ENCODE results near the gene ZNF428.
"Not testable (repeated sequence)": the region's sequence is repeated elsewhere in the genome, so short reads cannot be mapped to it uniquely, and the experiment has no call there.

The ZNF428 gene, protein sequence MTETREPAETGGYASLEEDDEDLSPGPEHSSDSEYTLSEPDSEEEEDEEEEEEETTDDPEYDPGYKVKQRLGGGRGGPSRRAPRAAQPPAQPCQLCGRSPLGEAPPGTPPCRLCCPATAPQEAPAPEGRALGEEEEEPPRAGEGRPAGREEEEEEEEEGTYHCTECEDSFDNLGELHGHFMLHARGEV

DNA sequence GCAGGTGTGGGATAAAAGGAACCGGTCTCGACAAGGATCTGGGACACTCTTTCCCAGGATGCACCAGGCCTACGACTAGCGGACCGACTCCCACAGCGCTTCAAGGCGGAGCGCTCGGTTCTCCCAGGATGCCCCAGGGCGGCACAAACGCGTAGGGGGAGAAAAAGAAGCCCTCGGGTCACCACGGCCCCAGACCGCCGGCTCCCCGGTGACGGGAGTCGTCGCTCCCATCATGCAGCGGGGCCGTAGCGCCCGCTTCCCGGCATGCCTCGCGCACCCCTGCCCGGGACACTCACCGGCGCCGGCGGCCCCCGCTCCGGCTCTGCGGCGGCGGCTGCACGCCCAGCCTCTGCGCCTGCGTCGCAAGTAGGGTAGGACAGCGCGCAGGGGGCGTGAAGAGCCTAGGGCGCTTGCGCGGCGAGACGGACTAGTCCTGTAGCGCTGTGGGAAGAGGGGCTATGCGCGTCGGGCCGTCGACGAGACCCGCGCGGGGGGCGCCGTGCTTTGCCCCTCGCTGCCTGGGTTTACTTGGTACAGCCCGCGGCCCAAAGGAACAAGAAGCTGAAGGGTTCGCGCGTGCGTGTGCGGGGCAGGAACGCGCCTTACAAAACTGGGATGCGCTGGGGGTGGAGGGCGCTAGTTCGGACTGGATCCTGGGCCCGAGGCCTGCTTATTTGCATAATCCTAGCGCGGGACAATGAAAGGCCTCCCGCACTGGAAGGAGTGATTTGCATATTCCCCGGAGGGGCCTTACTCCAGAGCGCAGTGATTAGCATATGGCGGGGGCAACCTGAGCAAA lies at the start of gene ZNF428:
Gene ZNF428 (minus strand): TSS at position 368 of the 799 bp plus-strand sequence. CDS start 5,325 bp downstream, outside the sequence.
- no peak for DNase-seq

DNA sequence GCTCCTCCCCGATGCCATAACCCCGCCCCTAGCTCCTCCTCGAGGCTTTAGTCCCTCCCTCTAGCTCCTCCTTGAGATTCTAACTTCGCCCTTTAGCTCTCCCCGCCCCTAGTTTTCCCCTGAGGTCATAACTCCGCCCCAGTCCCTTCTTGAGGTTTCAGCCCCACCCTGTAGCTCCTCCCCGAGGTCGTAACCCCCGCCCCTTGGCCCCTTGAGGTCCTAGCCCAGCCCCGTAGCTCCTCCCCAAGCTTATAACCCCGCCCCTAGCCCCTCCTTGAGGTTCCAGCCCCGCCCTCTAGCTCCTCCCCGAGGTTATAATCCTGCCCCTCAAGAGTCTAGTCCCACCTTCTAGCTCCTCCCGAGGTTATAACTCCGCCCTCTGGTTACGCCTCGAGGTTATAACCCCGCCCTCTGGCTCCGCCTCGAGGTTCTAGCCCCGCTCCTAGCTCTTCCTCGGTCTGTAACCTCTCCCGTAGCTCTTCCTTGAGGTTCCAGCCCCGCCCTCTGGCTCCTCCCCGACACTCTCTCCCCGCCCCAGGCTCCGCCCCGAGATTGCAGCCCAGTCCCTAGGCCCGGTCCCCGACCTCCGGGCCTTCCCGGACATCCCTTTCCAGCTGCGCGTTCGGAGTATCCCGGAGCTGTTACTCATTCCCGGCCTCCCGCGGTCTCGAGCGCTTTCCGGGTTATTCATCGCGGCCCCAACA lies 49.1 kb upstream of the ZNF428 start:
- peak; percentile 80 for DNase-seq

DNA sequence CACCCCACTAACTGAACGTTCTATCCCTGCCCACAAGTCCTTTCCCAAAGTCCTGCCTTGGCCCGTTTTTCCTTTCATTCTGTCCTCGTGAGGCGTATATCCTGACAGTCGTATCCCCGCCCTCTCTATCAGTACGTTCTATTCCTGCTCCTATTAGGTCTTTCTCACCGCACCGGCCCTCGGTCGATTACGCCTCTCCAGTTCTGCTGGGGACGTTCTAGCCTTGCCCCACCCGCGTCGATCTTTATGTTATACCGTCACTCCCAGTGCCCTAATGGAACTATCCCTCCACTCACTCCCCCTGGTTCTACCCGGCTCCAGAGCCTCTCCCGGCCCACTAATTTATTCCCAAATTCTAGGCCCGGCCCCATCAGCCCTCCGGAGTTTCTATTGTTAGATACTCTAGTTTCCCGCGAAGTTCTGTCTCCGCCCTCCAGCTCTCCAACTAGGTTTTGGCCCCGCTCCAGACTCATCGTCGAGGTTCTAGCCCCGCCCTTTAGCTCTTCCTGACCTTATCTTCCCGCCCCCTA lies 48.5 kb upstream of the ZNF428 start:
- no peak for DNase-seq

DNA sequence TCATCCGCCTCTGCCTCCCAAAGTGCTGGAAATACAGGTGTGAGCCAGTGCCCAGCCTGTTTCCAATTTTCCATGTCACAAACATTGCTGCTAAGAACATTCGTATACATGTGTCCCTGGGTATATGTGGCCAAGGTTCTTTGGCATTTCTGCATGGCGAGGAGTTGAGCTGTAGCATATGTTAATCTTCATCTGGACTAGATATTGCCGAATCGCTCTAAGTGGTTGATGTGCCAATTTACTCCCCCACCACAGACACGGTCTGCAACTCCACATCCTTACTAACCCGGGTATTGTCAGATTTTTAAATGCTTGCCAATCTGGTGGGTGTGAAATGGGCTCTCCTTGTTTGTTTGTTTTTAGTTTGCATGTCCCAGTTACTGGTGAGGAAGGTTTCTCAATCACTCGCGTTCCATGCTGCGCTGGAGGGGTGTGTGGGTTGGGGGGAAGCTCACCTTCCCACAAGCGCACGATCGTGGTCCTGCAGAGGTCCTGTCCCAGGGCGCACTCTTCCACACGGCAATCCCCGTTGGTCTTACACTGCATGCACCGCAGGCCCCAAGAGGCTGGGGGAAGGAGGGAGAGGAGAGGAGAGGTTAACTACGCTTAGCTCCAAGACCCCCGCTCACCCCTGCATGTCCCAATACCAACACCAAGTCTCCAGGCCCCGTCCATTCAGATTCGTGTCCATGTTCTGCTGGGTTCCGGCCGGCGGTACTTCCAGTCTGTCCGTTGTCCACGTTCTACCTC lies 47.9 kb upstream of the ZNF428 start:
- no peak for DNase-seq

DNA sequence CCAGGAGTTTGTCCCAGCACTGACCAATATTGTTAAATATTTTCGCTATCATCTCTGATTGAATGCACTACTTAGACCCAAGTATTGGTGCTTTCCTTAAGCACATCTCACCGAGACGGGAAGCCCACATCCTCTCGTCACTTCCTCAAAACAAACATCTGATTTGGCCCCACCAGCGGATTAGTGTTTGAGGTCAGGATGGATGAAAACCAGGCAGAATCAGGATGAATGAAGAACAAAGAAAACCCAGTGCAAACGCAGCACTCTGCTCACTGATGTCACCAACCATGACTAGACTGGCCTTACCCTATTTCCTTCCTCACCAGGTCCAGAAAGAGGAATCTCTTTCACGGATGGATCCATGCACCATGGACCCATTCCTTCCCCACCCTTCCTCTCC lies 44.6 kb upstream of the ZNF428 start:
- DNase-seq = no peak

DNA sequence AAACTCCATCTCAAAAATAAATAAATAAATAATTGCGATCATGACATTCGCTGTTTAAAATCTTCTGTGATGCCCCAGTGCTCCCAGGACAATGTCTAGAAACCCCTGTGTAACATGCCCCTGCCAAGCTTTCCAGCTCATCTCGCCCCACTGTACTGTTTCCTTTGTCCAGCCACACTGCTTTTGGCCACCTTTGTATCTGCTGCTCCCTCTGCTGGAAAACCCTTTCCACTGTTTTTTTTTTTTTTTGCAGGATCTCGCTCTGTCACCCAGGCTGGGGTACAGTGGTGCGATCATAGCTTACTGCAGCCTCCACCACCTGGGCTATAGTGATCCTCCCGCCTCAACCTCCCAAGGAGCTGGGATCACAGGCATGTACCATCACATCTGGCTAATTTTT lies 43.1 kb upstream of the ZNF428 start:
- no peak for DNase-seq

DNA sequence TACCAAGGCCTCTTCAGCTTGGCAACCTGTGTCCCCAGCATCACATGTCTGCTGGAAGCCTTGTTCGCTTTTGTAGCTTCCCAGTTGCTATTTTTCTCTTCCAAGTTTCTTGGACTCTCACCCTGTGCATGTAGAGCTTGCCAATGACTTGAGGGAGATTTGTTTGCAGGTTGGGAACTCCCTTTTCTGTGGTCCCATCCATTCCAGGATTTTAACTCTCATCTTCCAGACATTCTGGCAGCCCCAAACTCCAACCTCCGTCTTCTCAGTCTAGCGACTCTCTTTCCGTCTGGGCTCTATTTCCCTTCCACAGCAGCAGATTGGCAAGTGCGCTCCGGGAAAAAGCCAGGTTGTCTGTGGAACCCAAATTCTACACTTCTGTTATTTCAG lies 41.5 kb upstream of the ZNF428 start:
- DNase-seq = no peak

DNA sequence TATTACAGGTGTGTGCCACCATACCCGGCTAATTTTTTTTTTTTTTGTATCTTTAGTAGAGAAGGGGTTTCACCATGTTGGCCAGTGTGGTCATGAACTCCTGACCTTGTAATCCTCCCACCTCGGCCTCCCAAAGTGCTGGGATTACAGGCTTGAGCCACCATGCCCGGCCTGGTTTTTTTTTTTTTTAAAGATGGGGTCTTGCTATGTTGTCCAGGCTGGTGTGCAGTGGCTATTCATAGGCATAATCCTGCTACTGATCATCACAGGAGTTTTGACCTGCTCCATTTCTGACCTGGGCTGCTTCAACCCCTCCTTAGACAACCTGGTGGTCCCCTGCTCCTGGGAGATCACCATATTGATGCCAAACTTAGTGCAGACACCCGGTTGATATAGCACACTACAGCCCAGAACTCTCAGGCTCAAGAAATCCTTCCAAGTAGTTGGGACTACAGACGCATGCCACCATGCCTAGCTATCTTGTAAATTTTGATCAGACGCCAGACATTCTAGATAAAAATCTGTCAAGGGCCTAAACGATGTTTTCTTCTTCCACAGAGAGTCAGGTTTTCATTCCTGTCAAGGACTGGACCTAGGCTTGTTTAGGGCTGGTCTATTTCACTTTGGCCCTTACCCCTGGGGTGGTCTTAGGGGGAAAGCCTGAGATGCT lies 41.0 kb upstream of the ZNF428 start:
- no peak for DNase-seq

DNA sequence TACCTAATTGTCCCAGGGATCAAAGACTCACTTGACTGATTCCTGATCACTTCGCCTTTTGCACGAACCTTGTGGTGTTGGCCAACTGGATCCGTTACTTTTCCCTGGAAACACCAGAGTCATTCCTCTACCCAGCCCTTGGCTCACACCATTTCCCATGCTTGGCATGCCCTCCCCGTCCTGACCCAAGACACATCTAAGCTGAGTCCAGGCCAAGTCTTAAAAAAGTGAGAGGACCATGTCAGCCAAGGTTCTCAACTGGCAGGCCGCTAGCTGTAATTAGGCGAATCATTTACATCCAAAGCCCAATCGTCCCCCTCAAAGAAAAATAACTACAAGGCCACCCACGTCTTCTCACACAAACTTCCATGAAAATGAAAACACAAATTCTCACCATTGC lies 39.1 kb upstream of the ZNF428 start:
- DNase-seq = no peak

DNA sequence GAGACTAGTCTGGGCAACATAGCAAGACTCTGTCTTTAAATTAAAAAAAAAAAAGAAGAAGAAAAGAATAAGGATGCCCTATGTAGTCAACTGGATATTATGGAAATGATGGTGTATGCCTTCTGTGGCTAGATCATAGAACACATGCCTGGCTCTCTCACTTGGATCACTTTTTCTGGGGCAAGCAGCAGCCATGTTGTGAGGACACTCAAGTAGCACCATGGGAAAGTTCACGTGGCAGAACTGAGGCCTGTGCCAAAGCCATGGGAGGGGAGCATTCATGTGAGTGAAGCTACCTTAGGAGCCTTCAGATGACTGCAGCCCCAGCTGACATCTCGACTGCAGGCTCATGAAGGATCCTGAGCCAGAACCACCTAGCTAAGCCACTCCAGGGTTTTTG lies 38.6 kb upstream of the ZNF428 start:
- DNase-seq = no peak

DNA sequence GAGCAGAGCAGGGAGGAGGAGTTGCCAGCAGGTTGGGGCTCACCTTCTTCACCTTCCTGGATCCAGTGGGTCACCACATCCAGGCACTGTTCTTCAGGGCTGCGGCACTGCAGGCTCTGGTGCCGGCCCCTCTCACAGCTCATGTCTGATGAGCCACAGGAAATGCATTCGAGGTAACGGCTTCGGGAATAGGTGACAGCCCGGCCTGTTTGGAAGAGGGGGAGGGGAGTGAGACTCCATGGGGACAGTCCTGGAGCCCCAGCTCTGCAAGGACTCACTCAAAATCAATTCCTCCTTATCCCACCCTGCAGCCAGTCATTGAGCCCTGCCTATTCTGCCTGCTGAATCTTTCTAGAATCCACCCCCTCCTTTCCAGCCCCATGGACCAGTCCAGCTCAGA lies 37.0 kb upstream of the ZNF428 start:
- DNase-seq = no peak

DNA sequence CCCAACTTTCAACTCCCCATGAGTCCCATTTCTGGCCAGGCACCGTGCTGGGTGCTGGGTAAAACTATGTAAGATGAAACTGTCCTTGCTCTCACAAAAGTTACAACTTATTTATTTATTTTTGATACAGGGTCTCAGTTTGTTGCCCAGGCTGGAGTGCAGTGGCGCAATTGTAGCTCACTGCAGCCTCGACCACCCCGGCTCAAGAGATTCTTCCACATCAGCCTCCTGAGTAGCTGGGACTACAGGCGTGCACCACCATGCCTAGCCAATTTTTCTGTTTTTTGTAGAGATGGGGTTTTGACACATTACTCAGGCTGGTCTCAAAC lies 33.1 kb upstream of the ZNF428 start:
- no peak for DNase-seq

DNA sequence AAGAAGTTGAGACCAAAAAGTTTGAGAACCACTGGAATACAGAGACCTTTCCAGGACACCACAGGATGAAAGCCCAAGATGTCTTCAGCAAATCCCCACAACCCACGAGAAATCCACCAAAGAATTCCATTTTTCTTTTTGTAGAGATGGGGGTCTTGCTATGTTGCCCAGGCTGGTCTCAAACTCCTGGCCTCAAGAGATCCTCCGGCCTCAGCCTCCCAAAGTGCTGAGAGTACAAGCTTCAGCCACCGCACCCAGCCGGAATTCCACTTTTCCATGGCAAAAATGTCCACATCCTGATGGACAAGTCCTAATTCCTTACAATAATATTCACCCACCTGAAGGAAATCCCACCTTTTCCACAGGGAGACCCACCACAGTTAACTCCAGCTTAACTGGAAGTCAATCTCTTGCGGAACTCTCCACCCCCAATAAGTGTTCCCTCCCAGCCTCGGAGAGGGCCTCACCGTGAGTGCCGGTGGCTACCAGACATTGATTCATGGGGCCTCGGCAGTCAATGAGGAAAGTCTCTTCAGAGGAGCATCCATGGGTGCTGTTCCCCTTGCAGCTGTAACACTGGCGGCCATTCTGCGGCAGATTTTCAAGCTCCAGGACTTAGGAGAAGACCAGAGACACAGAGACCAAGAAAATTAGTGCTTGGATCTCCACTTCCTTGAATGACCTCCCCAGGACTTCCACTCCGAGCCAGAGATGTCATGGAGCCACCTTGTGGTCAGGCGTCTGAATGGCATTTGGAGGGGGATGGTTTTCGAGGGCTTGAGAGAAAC lies 32.5 kb upstream of the ZNF428 start:
- DNase-seq = no peak

DNA sequence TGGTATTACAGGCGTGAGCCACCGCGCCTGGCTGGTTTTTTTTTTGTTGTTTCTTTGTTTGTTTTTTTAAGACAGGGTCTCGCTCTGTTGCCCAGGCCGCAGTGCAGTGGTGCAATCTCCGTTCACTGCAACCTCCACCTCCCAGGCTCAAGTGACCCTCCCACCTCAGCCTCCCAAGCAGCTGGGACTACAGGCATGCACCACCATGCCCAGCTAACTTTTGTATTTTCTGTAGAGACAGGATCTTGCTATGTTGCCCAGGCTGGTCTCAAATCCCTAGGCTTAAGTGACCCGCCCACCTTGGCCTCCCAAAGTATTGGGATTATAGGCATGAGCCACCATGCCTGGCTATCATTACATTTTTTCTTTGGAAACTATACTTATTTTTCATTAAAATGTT lies 30.8 kb upstream of the ZNF428 start:
- not testable (repeated sequence) for DNase-seq

DNA sequence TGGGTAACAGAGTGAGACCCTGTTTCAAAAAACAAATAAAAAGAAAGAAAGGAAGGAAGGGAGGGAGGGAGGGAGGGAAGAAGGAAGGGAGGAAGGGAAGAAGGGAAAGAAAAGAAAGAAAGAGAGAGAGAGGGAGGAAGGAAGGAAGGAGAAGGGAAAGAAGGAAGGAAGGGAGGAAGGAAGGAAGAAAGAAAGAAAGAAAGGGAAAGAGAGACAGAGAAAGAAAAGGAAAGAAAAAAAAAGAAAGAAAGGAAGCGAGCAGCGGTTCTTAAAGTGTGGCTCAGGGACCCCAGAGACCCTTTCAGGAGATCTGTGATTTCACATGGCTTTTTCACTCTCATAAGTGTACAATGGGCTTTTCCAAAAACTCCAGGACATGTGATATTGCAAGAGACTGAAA lies 30.1 kb upstream of the ZNF428 start:
- no peak for DNase-seq

DNA sequence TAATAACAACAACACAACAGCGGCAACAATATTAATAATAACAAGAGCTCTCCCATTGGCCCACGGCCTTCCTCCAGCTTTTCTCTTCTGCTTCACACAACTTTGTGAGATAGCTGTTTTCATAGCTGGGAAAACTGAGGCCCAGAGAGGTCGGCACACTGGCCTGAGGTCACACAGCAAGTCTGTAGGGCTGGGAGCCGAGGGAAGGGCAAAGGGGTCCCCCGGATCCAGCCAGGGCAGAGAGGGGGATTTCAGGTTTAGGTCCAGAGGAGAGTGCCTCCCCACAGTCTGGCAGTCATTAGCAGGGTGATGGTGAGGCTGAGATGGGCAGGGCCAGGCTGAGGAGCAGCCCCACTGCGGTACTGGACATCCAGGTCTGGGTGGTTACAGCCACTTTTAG lies 29.2 kb upstream of the ZNF428 start:
- no peak for DNase-seq

DNA sequence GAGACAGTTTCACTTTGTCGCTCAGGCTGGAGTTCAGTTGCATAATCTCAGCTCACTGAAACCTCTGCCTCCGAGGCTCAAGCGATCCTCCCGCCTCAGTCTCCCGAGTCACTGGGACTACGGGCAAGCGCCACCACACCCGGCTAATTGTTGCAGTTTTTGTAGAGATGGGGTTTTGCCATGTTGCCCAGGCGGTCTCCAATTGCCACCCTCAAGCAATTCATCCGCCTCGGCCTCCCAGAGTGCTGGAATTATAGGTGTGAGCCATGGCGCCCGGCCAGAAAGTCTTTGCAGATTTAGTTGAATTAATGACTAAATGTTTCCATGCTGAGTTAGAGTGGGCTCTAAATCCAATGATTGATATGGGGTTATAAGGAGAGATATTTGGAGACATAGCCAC lies 24.8 kb upstream of the ZNF428 start:
- no peak for DNase-seq

DNA sequence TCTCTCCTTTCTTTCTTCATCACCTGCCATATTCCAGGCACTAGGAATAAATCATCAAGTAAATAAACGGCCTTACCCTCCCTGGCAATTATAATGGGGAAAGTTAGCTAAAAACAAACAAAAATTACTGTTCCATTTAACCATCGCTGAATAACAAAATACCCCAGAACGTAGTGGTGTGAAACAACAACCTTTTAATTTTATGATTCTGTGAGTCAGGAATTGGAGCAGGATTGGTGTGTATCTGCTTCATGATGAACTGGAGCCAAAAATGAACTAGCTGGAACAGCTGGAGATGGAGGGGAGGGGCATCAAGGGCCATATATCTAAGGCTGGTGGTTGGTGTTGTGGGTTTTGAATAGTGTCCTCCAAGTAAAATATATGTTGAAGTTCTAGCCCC lies 23.9 kb upstream of the ZNF428 start:
- DNase-seq = no peak

DNA sequence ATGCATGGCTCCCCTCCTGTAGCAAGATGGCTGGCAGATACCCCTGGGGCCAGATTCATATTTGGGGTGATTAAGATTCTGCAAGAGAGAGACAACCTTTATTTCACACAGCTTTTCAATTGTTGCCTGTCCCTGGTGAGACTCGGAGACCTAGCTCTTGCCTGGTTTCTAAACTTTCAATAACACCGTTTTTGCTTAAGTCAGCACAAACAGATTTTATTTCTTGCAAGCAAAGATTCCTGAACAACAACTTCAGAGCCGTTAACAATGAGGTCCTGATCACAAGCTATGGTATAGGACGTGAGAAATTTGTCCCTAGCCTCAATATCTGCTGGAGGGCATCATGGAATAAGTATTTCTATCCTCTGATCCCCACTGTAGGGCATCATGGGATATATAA lies 23.1 kb upstream of the ZNF428 start:
- DNase-seq = no peak

DNA sequence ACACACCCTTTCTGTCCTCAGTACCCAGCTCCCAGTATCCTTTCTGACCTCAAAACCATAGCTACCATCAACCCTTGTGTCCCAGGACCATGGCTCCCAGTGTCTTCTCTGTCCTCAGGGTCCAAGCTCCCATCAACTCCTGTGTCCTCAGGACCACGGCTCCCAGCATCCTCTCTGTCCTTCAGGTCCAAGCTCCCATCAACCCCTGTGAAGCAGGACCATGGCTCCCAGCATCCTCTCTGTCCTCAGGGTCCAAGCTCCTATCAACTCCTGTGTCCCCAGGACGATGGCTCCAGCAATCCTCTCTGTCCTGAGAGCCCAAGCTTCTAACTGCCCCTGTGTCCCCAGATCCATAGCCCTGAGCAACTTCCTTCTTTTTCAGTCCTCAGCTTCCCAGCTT lies 21.9 kb upstream of the ZNF428 start:
- DNase-seq = no peak

DNA sequence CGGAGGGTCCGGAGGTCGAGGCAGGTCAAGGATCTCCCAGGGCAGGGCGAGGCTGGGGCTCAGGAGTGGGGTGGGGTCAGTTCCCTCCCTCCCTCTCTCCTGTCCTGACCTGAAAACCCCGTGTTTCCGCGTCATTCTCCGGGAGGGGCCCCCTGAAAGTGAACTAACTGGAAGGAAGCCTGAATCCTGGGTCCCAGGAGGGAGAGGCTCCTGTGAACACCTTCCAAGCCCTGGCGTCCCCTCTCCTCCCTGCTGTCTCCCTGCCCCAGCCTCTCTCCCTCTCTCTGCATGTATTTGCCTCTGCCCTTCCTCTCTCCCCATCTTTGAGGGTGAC lies 21.0 kb upstream of the ZNF428 start:
- DNase-seq = no peak

All from NCI-H1417 treated with DMSO at 0.1 percent for 48 hours (cell line).